Measurements from ENCODE around the gene DHRS4L2.
A peak's percentile ranks its signal among the peaks of the same experiment; 100 is the strongest.
"Not testable (repeated sequence)": the region's sequence is repeated elsewhere in the genome, so short reads cannot be mapped to it uniquely, and the experiment has no call there.

Gene DHRS4L2

DNA sequence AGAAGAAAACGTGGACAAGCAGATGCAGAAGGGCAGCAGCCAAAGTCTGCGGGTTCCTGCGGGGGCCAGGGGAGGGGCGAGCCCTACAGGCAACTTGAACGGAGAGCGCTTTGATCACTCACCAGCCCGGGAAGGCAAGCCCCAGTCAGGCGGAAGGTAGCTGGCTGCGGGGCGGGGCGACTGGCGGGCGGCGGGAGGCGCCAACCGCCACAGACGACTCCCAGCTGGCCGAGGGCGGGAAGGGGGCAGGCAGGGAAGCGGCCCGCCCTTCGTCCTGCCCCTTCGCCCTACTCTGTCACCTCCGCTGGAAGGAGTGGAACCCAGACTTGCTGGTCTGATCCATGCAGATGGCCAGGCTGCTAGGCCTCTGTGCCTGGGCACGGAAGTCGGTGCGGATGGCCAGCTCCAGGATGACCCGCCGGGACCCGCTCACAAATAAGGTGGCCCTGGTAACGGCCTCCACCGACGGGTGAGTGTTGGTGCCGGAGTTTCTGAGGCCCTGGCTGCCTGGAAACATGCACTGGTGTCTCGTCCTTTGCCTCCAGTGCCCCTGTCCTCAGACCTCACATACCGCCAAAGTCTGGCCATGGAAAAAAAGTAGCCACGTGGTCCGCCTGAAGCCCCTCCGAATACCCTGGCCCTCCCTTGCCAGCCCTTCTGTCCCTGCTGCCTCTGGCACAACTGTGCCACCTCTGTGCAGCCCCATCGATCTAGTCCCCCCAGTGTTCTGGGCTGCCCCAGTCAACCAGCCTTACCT, at the start of gene DHRS4L2:
DHRS4L2 (plus strand) TSS at position 323 of the 757 bp plus-strand sequence; CDS start at position 342, 19 bp downstream.
- DNase-seq (ENCODE audit: low read depth in 2 of 2): not testable (repeated sequence)

DNA sequence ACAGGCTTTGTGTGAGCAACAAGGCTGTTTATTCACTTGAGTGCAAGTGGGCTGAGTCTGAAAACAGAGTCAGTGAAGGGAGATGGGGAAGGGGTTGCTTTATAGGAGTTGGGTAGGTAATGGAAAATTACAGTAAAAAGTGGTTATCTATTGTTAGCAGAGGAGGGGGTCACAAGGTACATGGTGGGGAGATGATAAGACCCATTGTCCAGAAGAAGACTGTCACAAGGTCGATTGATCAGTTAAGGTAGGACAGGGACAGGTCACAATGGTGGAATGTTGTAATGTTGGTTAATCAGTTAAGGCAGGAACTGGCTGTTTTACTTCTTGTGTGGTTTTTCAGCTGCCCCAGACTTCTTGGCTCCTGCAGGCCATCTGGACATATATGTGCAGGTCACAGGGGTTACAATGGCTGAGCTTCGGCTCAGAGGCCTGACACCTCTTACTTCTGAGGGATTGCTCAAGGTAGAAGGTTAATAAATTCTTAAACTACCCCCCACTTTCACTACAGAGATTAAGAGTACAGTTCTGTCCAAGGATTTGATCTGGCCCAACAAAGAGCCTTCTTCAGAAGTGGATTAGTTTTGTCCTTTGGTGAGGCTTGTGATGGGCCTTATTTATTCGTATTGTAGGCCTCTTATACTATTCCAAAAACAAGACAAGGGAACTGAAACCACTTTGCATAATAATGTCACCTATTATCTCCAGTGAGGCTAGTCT, 49.0 kb upstream of the DHRS4L2 start:
- no peak for DNase-seq (ENCODE audit: low read depth in 2 of 2)

DNA sequence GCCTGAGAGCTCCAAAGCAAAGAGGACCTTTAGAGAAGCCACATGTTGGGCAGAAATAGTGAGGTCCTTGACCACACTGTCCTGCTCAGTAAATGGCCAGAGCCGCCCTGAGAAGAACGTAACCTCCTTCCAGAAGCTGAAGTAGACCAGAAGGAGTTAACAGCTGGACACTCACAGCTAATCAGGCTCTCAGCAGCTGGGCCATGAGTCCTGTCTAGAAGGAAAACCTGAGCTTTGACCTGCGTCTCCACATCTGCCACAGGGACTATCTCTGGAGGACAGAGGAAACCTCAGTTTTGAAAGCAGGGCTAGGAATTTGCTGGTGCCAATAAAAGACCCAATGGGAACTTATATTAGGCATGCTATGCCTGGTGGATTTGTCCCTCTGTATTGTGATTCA, 47.5 kb upstream of the DHRS4L2 start:
- DNase-seq (ENCODE audit: low read depth in 2 of 2): no peak

DNA sequence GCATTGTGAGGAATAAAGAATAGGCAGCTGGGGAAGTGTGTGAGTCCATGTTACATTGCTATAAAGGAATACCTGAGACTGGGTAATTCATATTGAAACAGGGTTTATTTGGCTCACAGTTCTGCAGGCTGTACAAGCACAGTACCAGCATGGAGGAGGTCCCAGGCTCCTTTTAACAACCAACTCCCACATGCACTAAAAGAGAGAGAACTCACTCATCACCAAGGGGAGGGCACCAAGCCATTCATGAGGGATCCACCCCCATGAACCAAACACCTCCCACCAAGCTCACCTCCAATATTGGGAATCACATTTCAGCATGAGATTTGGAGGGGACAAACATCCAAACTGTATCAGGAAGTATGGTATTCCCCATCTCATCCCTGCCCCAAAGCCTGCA, 47.1 kb upstream of the DHRS4L2 start:
- DNase-seq (ENCODE audit: low read depth in 2 of 2): no peak

DNA sequence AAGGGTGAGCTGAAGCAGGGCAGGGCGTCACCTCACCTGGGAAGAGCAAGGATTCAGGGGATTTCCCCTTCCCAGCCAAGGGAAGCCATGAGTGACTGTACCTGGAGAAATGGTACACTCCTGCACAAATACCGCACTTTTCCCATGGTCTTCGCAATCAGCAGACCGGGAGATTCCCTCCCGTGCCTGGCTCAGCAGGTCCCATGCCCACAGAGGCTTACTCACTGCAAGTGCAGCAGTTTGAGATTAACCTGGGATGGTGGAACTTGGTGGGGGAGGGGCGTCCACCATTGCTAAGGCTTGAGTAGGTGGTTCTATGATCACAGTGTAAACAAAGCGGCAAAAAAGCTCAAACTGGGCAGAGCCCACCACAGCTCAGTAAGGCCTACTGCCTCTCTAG, 46.1 kb upstream of the DHRS4L2 start:
- no peak for DNase-seq (ENCODE audit: low read depth in 2 of 2)

DNA sequence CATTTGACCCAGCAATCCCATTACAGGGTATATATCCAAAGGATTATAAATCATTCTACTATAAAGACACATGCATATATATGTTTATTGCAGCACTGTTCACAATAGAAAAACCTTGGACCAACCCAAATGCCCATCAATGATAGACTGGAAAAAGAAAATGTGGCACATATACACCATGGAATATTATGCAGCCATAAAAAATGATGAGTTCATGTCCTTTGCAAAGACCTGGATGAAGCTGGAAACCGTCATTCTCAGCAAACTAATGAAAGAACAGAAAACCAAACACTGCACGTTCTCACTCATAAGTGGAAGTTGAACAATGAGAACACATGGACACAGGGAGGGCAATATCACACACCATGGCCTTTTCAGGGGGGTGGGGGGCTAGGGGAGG, 39.7 kb upstream of the DHRS4L2 start:
- DNase-seq (ENCODE audit: low read depth in 2 of 2): not testable (repeated sequence)

DNA sequence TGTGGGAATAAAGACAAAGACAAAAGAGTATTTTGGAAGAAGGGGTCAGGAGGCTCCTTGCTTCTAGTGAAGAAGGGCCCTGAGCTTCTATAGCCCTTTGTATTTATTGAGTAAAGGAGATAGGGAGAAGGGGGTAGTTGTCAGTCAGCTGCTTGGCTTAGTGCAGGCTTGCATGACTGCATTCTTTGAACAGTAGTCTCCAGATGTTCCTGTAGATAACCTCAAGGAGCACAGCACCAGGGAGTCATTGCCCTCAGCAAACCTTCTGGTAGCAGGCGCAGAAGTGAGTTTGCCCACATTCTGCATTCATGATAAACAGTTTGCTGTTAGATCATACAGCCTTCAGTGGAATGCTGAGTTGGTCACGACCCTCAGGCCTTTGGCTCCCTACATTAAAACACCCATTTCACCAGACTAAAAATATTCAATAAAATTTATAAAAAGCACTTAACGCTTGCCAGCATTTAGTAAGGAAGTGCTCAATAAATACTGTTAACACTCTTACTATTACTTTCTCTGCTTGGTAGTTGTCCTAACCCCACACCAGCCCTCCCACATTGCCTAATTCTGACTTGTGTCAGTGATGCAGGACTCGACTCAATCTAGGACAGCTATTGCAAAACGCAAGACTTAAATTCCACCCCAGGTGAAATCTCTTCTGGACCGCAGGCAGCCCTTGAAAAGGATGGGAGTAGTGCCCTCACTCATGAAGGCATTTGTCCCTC, 38.2 kb upstream of the DHRS4L2 start:
- DNase-seq (ENCODE audit: low read depth in 2 of 2): no peak

DNA sequence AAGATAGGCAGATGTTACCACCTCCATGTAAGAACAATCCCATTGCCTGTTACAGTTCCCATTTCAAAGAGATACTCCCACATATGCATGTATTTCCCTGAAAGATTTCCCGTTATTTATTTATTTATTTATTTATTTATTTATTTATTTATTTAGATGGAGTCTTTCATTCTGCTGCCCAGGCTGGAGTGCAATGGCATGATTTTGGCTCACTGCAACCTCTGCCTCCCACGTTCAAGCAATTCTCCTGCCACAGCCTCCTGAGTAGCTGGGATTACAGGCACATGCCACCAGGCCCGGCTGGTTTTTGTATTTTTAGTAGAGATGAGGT, 37.6 kb upstream of the DHRS4L2 start:
- DNase-seq (ENCODE audit: low read depth in 2 of 2): not testable (repeated sequence)

DNA sequence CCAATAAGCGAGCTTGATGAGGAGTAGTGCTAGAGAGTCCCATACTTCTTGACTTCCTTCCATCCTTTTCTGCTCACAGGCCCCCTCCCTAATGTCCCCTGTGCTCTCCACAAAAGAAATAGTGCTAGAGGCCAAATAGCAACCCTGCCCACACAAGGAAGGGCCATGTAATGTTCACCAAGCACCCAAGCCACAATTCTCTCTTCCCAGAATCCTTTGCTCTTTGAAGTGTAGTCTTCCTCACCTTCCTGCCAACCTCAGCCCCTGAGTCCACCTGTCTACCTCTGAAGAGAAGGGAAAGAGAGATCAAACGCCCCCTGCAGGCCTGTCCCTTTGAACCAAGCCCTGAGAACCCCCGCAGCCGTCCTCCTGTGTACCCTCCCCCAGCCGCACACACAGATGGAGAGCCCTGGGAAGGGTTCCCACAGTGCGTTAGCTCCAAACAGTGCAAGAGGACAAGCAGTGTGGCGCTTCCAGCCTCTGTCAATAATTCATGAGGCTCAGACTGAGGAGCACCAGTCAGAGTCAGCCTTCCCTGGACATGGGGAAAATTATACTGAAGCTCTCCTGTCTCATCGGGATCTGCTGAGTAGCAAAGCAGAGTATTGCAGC, 37.0 kb upstream of the DHRS4L2 start:
- no peak for DNase-seq (ENCODE audit: low read depth in 2 of 2)

DNA sequence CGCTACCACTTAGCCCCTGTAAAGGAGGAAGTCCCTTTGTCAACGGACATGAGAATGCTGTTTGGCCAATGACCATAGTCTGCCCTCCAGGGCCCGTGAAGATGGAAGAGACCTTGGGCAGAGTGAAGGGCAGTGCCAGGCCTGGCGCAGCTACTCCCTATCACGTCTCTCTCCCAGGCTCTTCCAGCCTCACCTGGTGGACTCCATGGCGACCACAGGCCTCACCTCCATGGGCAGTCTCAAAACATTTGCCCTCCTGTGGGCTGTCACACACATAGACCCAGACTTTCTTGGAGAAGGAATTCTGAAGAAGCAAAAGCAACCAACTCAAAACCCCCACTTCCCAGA, 35.6 kb upstream of the DHRS4L2 start:
- not testable (repeated sequence) for DNase-seq (ENCODE audit: low read depth in 2 of 2)

DNA sequence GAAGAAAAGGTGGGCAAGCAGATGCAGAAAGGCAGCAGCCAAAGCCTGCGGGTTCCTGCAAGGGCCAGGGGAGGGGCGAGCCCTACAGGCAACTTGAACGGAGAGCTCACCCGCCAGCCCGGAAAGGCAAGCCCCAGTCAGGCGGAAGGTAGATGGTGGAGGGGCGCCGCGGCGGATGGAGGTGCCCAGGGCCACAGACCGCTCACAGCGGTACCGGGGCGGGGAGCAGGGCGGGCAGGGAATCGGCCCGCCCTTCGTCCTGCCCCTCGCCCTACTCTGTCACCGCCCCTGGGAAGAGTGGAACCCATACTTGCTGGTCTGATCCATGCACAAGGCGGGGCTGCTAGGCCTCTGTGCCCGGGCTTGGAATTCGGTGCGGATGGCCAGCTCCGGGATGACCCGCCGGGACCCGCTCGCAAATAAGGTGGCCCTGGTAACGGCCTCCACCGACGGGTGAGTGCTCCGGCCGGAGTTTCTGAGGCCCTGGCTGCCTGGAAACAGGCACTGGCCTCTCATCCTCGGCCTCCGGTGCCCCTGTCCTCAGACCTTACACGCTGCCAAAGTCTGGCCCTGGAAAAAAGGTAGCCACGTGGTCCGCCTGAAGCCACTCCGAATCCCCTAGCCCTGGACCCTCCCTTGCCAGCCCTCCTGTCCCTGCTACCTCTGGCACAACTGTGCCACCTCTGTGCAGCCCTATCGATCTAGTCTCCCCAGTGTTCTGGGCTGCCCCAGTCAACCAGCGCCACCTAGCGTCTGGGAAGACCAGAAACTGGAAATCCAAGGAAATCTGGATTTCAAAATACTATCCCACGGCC, 35.1 kb upstream of the DHRS4L2 start, which contains the start of gene DHRS4:
DHRS4 (plus strand) TSS at position 307 of the 815 bp plus-strand sequence; CDS start at position 326, 19 bp downstream.
- peak; percentile 42 to 47 for DNase-seq (ENCODE audit: low read depth in 2 of 2)

DNA sequence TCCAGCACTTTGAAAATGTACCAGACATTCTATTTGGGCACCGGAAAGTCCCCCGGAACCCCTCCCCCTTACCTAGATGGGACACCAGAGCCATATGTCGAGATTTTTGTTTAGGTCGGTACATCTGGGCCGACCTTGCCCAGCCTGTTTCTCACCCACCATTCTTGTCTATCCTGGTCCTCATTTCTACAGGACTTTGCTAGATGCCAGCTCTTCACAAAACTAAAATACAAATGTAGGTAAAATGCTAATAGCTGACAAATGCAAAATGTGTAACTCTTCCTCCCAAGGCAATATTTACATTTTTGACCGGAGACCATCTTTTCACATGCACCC, 34.5 kb upstream of the DHRS4L2 start:
- DNase-seq (ENCODE audit: low read depth in 2 of 2): not testable (repeated sequence)

DNA sequence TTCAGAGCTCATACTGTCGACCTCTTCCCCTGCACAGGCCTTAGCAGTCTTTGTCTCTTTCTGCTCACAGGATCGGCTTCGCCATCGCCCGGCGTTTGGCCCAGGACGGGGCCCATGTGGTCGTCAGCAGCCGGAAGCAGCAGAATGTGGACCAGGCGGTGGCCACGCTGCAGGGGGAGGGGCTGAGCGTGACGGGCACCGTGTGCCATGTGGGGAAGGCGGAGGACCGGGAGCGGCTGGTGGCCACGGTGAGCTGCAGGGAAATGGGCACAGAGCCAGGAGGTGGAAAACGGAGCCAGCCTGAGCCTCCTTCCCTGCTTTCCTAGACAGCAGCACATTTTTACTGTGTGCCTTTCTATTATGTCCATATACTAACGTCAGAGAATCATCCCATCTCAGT, 33.8 kb upstream of the DHRS4L2 start:
- not testable (repeated sequence) for DNase-seq (ENCODE audit: low read depth in 2 of 2)

DNA sequence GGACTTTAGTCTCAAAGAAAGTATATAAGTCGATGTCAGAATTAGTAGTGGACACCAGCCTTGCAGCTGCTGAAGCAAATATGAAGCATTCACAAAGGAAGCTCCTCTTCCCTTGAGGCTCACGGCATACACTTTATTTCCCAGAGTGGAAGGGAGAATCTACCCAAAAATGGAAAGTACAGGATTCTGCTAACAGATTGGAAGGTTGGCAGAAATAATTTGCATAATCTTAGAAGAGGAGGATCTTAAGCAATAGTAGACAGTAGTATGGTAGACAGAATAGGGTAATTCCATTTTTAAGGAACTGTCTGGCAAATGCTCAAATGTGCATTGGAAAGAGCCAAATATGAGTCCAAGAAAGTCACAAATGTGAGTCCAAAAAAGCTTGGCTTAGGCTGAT, 32.9 kb upstream of the DHRS4L2 start:
- not testable (repeated sequence) for DNase-seq (ENCODE audit: low read depth in 2 of 2)

DNA sequence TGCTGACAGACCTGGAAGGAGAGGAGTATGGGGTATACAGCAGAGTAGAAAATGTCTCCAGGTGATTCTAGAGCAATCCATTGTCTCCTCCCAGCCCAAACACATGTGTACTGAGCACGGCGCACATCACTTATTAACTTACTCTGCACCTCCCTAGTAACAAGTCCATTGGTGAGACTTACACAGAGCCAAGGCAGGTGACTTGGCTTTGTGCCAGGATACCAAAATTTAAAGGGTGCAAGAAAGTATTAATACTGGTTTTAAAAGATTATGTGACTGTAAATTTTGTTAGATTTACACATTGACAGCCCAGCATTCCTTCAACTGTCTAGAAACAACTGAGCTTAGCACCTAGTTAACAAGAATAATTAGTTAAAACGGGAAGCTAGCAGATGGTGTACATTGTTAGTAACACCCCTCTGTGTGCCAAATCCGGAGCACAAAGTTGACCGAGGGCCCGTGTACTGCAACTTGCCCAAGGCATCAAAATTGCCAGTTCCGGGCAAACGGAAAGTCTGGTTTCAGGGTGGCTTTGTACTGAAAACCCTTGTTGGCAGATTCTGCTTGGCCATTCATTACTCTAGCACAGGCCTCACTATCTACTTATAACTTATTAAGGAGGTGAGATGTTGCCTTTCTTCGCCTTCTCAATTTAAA, 30.7 kb upstream of the DHRS4L2 start:
- DNase-seq (ENCODE audit: low read depth in 2 of 2): not testable (repeated sequence)

DNA sequence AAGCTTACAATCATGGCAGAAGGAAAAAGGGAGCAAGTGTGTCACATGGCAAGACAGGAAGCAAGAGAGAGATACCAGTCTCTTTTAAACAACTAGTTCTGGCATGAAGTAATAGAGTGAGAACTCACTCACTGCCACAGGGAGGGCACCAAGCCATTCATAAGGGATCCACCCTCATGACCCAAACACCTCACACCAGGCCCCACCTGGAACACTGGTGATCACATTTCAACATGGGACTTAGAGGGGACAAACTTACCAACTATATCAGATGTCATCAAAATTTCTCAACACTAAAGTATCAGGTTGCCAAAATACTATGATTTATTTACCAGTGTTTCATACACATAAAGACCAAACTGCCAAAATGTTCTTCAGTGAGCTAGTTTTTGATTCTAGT, 27.8 kb upstream of the DHRS4L2 start:
- not testable (repeated sequence) for DNase-seq (ENCODE audit: low read depth in 2 of 2)

DNA sequence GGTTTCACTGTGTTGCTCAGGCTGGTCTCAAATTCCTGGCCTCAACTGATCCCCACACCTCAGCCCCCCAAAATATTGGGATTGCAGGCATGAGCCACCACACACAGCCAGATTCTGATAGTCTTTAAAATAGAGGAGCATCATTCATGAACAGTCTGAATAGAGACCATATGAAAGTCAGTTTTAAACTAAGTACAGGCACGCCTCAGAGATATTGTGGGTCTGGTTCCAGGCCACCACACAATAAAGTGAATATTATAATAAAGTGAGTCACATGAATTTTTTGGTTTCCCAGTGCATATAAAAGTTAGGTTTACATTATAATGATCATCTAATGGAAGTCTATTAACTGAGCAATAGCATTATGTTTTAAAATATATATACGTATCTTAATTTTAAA, 27.0 kb upstream of the DHRS4L2 start:
- not testable (repeated sequence) for DNase-seq (ENCODE audit: low read depth in 2 of 2)

DNA sequence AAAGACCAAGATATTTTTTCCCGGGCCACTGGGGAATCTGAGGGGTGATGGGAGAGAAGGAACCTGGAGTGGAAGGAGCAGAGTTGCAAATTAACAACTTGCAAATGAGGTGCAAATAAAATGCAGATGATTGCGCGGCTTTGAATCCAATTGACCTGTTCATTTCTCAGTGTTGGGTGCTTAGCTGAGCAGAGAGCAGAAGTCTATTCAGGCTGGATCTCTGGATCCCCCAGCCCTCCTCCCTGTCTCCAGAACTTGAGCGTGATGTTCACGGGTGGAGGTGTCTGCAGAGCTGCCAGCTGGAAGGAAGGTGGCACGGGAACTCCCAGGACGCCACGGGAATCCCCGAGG, 19.6 kb upstream of the DHRS4L2 start:
- not testable (repeated sequence) for DNase-seq (ENCODE audit: low read depth in 2 of 2)

DNA sequence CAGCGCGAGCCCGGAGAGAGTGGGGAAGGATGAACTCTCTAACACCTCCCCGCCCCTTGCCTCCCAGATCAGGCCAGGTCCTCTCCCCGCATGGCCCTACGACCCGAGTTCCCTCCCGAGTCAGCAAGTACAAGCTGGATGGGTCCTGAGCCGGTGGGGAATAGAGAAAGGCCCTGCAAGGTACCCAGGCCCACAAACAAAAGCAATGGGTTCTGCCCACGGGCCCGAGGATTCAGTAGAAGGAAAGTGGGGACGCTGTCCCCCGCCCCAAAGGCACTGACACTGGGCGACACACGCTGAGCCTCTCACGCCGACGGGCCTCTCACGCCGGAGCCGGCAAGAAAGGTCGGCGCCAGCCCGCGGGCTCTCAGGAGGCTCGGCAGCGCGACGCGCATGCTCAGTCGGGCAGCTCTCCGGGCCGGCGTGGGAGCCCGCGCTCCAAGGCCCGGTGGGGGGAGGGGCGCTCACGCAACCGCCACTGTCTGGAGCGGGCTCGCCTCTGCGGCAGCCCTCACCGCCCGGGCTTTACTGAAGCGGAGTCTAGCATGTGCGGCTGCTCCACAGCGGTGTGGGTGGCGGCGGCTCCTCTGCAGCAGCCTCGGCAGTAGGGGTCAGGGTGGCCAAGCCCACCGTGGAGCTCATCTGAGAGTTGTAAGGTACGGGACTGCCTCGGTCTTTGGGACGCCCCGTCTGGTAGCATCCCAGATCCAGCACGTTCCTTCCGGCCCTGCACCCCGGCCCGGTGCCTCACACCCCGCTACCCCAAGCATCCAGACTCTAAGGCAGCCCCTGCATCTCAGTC, 19.0 kb upstream of the DHRS4L2 start:
- not testable (repeated sequence) for DNase-seq (ENCODE audit: low read depth in 2 of 2)

DNA sequence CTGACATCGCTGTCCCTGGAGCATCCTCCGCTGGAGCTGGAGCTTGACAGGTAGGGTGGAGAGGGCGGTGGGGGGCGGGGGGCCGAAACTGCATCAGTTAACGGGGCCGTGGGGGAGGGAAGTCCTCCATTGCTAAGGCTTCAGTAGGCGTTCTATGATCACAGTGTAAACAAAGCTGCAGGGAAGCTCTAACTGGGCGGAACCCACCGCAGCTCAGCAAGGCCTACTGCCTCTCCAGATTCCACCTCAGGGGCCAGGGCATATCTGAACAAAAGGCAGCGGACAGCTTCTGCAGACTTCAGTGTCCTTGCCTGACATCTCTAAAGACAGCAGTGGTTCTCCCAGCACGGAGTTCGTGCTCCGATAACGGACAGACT, 18.5 kb upstream of the DHRS4L2 start:
- DNase-seq (ENCODE audit: low read depth in 2 of 2): not testable (repeated sequence)

All from fibroblast of skin of left biceps (primary cell).